Measurements from ENCODE around the gene MMP25.

Gene MMP25

GRCh38 chr16:3038896-3039295 is 7.5 kb upstream of the MMP25 start:
- no peak overlapping the region for H3K4me2 ChIP-seq (ENCODE audit: low read length)
- no peak for TF ChIP-seq EZH2phosphoT487 (IDR thresholded peaks at IDR 0.05; ENCODE audit: low read depth)
- TF ChIP-seq CTCF (IDR thresholded peaks at IDR 0.05; ENCODE audit: low read depth, low read length): no peak

GRCh38 chr16:3042376-3042775 is 4.0 kb upstream of the MMP25 start:
- Histone ChIP-seq H4K20me1 (ENCODE audit: insufficient read depth, low read length) (no peaks in the 10 kb centered on the region), H3K9me3 (ENCODE audit: insufficient read depth, low read length) (no peaks in the 10 kb centered on the region), H3K9ac (ENCODE audit: low read length) (no peak overlapping the region), H3K79me2 (ENCODE audit: low read length) (no peaks in the 10 kb centered on the region), H3K4me3 (ENCODE audit: low read length) (no peak overlapping the region), H3K27me3 (ENCODE audit: low read depth, low read length) (no peaks in the 10 kb centered on the region), H3K4me1 (ENCODE audit: low read length) (peaks cover 6% of the 10 kb centered on the region; the same call in 1 of the 2 replicates), H2AFZ (ENCODE audit: low read depth, low read length) (no peak overlapping the region), H3K27ac (ENCODE audit: low read length) (no peak overlapping the region), H3K36me3 (replicated peaks; ENCODE audit: low read depth, low read length) (no peaks in the 10 kb centered on the region), H3K4me2 (ENCODE audit: low read length) (no peak overlapping the region)
- TF ChIP-seq CTCF (IDR thresholded peaks at IDR 0.05; ENCODE audit: low read depth, low read length) (no peak), EZH2phosphoT487 (IDR thresholded peaks at IDR 0.05; ENCODE audit: low read depth) (no peak)

More at GRCh38 chr16:3038896-3039295, 7.5 kb upstream of the MMP25 start:
- Histone ChIP-seq H3K79me2 (ENCODE audit: low read length) (no peaks in the 10 kb centered on the region), H3K36me3 (replicated peaks; ENCODE audit: low read depth, low read length) (no peaks in the 10 kb centered on the region), H2AFZ (ENCODE audit: low read depth, low read length) (no peak overlapping the region), H3K9me3 (ENCODE audit: insufficient read depth, low read length) (no peaks in the 10 kb centered on the region), H3K4me3 (ENCODE audit: low read length) (no peak overlapping the region), H4K20me1 (ENCODE audit: insufficient read depth, low read length) (no peaks in the 10 kb centered on the region), H3K4me1 (ENCODE audit: low read length) (peaks cover 2% of the 10 kb centered on the region; the same call in 1 of the 2 replicates), H3K9ac (ENCODE audit: low read length) (no peak overlapping the region), H3K27me3 (ENCODE audit: low read depth, low read length) (peaks cover 16% of the 10 kb centered on the region), H3K27ac (ENCODE audit: low read length) (no peak overlapping the region)

- Histone ChIP-seq H3K9ac (ENCODE audit: low read length) (no peak overlapping the region), H3K4me2 (ENCODE audit: low read length) (peak overlapping the region; percentile 85), H4K20me1 (ENCODE audit: insufficient read depth, low read length) (no peaks in the 10 kb centered on the region), H3K36me3 (replicated peaks; ENCODE audit: low read depth, low read length) (no peaks in the 10 kb centered on the region), H3K27ac (ENCODE audit: low read length) (no peak overlapping the region), H3K4me3 (ENCODE audit: low read length) (peak overlapping the region; percentile 86), H3K4me1 (ENCODE audit: low read length) (0 out of 2 replicates have a peak, but pooled peaks cover 4% of the 10 kb centered on the region), H3K27me3 (ENCODE audit: low read depth, low read length) (no peaks in the 10 kb centered on the region), H2AFZ (ENCODE audit: low read depth, low read length) (no peak overlapping the region), H3K9me3 (ENCODE audit: insufficient read depth, low read length) (no peaks in the 10 kb centered on the region), H3K79me2 (ENCODE audit: low read length) (no peaks in the 10 kb centered on the region)
- TF ChIP-seq CTCF (IDR thresholded peaks at IDR 0.05; ENCODE audit: low read depth, low read length) (no peak), EZH2phosphoT487 (IDR thresholded peaks at IDR 0.05; ENCODE audit: low read depth) (no peak)
These were observed 1.7 kb upstream of the MMP25 start for GRCh38 chr16:3044708-3045107.

GRCh38 chr16:3046641-3047386 is 453 bp downstream of the MMP25 start:
- Histone ChIP-seq H3K79me2 (ENCODE audit: low read length) (no peaks in the 10 kb centered on the region), H3K27me3 (ENCODE audit: low read depth, low read length) (no peaks in the 10 kb centered on the region), H3K4me1 (ENCODE audit: low read length) (0 out of 2 replicates have a peak, but pooled peaks cover 4% of the 10 kb centered on the region), H3K9ac (ENCODE audit: low read length) (peak overlapping the region; percentile 85; the same call in 1 of the 2 replicates), H3K9me3 (ENCODE audit: insufficient read depth, low read length) (no peaks in the 10 kb centered on the region), H3K36me3 (replicated peaks; ENCODE audit: low read depth, low read length) (no peaks in the 10 kb centered on the region), H3K4me3 (ENCODE audit: low read length) (peak overlapping the region; percentile 86), H2AFZ (ENCODE audit: low read depth, low read length) (no peak overlapping the region), H3K4me2 (ENCODE audit: low read length) (peak overlapping the region; percentile 85), H3K27ac (ENCODE audit: low read length) (no peak overlapping the region), H4K20me1 (ENCODE audit: insufficient read depth, low read length) (no peaks in the 10 kb centered on the region)
- TF ChIP-seq EZH2phosphoT487 (IDR thresholded peaks at IDR 0.05; ENCODE audit: low read depth): no peak
- no peak for TF ChIP-seq CTCF (IDR thresholded peaks at IDR 0.05; ENCODE audit: low read depth, low read length)

Measured in OCI-LY3 (cell line).